Stimulated activated CD4-positive, alpha-beta T cell treated with anti-CD3 and anti-CD28 coated beads, Interleukin-2, amount 100 ng/mL, for 4 hours (primary cell): ENCODE measurements around the gene IP6K2.
A peak's percentile ranks its signal among the peaks of the same experiment; 100 is the strongest.
"Not testable (repeated sequence)": the region's sequence is repeated elsewhere in the genome, so short reads cannot be mapped to it uniquely, and the experiment has no call there.

Source experiments
- DNase-seq: peaks from one replicate; pipeline ENCODE4 v3.0.0-alpha.2; 2020; ENCODE audit warnings: low read depth

Gene IP6K2, protein sequence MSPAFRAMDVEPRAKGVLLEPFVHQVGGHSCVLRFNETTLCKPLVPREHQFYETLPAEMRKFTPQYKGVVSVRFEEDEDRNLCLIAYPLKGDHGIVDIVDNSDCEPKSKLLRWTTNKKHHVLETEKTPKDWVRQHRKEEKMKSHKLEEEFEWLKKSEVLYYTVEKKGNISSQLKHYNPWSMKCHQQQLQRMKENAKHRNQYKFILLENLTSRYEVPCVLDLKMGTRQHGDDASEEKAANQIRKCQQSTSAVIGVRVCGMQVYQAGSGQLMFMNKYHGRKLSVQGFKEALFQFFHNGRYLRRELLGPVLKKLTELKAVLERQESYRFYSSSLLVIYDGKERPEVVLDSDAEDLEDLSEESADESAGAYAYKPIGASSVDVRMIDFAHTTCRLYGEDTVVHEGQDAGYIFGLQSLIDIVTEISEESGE

DNA sequence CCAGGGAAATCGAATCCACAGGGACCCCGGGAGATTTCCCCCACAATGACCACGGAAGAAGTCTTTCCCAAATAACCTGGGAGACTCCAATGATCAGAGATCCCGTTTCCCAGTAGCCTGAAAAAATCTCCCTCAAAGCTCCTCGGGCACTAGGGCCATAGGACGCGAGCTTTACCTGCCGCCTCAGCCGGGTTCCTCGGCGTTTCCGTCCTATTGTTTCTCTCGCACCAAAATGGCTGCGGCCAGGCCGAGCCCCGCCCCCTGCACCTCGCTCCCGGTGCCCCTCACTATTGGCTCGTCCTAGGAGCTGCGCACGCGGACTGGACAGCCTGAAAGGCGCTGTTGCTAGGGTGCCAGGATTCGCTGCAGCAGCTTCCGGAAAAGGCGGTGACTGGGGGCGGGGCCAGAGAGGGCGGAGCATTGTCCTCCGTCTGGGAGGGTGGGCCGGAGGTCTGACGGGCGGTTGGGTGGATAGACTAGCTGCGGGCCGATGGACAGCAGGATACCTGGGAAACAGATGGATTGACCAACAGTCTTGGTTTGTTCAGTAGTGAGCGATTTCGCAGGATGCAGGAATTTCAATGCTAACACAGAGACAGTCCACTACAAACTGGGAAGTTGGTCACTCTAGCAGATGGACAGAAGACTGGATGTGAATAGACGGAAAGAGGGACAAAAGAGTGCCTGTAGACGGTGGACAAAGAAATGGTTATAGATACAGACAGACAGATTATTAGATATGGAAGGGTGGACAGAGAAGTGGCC, at the start of gene IP6K2:
TSS of gene IP6K2 (minus strand) at position 240 of the 765 bp plus-strand sequence. CDS start 21,930 bp downstream, outside the sequence.
- DNase-seq = peak; percentile 97

DNA sequence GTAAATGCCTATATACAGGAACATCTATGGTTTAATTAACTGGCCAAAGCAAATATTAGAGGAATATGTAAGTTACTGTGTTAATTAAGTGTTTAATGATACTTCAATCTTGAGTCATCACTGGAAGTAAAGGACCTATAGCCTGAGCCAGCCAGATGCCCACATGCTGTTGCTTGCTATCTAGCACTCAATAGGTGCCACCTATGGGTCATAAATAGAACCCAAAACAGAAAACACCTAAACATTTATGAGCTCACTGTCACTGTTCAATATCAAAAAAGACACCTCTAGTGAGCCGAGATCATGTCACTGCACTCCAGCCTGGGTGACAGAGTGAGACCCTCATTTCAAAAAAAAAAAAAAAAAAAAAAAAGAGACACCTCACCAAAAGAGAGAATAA, 48.4 kb upstream of the IP6K2 start:
- no peak for DNase-seq

DNA sequence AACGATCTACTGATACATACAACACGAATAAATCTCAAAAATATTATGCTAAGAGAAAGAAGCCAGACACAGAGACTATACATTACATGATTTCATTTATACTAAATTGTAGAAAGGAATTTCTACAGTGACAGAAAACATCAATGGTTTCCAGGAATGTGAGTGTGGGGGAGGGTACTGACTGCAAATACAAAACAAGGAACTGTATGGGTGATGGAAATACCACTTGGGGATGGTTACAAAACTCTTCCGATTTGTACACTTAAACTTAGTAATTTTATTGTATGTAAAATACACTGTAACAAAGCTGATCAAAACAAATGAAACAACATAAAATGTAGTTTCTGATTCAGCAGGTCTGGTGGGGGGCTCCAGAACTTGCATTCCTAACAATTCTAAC, 45.8 kb upstream of the IP6K2 start:
- no peak for DNase-seq

DNA sequence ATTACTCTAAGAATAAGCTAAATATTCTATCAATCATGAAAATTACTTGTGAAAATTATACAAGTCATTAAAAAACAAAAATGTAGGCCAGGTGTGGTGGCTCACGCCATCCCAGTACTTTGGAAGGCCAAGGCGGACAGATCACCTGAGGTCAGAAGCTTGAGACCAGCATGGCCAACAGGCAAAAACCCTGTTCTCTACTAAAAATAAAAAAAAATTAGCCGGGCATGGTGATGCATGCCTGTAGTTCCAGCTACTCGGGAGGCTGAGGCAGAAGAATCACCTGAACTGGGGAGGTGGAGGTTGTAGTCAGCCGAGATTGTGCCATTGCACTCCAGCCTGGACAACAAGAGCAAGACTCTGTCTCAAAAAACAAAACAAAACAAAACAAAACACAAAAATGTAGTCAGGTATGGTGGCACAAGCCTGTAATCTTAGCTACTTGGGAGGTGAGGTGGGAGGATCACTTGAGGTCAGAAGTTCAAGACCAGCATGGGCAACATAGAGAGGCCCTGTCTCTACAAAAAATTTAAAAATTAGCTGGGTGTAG, 43.0 kb upstream of the IP6K2 start:
- DNase-seq = not testable (repeated sequence)

DNA sequence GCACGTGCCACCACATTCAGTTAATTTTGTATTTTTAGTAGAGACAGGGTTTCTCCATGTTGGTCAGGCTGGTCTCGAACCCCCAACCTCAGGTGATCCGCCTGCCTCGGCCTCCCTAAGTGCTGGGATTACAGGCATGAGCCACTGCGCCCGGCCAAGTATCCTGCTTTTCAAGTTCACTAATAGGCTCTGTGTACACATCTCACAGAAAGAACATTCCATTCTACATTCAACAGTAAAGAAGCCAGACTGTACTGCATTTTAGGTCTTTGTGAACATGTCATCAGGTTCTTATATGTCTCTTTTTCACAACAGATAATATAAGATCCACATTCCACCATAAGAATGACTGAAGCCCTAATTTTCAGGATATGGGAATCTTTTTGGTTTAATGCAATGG, 42.5 kb upstream of the IP6K2 start:
- DNase-seq = not testable (repeated sequence)

DNA sequence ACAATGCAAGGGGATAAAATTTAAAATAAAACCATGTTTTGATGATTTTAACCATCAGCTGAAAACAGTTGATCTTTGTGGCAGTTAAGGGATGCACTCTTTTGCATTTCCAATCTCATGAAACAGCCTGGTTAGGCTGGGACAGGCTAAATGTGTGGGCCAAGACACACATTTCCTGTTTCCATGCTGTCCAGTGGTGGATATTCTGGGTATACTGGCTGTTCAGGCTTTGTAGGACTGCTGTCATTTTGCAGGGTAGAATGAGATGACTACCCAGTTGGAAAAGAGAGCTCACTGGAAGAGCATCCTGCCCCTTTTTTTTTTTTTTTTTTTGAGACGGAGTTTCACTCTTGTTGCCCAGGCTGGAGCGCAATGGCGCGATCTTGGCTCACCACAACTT, 42.0 kb upstream of the IP6K2 start:
- no peak for DNase-seq

DNA sequence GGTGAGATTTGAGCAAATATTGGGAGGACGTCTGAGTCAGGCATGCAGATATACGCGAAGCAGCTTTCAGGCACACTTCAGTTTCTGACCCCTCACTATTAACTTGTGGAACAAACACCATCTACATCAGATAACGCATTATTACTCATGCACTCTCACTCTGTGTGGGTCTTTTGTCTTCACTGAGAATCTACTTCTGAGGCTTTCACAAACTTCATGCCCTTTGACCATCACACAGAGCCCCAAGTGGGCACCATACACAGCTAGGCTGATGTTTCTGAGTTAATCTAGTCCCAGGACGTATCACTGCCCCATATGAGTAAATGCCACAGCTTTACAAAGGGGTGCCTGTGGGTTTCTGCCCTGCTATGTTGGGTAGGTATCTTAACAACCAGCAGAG, 39.6 kb upstream of the IP6K2 start:
- DNase-seq = no peak

DNA sequence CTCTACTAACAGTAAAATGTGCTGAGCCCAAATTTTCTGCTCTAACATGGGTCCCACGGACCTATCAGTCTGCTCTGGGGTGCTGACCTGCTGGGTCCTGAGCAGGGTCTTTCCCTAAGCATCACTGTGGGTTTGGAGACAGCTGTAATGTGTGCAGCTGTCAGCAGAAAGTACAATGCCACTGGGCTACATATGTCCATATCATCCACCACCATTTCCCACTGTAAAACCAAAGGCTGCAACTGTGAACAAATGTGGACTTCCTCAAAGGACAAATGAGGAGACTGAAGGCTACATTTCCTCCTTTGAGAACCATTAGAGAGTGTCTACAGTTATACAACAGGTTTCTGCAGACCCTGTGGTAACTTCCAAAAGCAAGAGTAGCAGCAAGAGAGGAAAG, 33.8 kb upstream of the IP6K2 start:
- no peak for DNase-seq

DNA sequence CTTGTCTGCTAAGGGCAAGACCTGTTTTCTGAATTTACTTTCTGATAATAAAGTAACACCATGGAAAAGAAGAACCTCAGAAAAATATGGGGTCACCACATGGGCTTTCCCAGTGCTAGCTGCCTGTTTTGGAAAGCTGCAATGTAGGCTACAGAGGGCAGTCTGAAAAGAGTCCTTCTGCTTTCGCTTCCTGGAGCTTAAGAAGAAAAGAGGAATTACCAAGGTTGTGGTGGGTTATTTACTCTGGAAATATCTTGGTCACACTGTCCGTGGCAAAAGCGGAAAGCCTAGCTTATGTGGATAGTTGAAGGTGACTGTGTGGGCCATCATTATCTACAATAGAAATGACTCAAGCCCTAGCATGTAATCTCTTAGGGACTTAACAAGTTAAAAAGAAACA, 31.7 kb upstream of the IP6K2 start:
- no peak for DNase-seq

DNA sequence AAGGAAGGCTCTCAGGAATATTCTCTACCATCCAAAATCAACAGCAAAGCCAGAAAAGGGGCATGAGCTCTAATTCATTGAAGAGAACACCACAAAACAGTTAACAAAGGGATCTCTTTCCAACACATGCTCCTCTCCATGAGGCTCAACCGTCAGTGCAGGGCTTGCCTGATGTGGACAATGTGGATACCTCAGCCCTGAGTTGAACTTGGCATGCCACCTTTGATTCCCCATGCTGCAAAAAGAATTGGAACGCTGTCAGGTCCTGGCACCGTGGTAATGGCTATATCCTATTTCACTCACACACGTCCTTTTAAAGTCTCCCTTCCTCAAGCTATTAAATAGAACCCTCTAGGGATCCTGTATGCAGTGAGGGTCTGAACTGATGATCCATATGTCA, 30.7 kb upstream of the IP6K2 start:
- no peak for DNase-seq

DNA sequence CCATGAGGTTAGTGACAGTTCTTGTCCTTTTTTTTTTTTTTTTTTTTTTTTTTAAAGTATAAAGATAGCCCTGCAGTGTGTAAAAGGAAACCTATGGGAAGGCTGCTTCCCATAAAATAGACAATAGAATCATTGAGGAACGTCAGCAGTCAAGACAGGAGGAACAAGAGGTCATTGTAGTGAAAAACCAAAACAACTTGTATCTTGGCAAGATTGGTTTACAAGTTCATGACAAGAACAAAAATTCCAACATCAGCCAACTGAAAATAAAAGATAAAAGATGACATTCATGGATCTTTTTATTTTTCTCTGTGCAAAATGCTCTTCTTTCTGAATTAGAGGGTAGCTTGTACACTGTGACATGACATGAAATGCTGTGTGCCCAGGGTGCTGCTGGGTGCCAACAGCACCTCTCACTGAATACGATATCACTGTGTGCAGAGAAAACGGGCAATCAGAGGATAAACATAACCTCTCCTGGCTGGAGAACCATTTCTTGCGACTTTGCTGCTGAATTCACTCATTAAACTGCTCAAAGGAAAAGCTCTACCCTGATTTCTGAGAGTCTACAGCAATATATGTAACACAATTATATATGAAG, 30.1 kb upstream of the IP6K2 start:
- DNase-seq = no peak

DNA sequence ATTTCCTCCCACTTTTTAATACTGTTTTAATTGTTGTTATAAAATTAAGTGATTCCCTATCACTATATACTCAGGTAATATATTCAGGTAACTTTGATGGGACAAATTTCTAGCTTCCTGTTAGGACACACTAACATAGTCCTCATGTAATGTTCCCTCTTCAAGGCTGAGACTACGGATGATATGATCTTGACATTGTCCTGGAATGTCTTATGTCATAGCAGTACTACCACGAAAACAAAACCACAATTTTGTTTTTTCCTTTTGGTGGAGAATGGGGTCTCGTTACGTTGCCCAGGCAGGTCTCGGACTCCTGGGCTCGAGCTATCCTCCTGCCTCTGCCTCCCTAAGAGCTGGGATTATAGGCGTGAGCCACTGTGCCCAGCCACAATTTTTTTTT, 26.8 kb upstream of the IP6K2 start:
- no peak for DNase-seq

DNA sequence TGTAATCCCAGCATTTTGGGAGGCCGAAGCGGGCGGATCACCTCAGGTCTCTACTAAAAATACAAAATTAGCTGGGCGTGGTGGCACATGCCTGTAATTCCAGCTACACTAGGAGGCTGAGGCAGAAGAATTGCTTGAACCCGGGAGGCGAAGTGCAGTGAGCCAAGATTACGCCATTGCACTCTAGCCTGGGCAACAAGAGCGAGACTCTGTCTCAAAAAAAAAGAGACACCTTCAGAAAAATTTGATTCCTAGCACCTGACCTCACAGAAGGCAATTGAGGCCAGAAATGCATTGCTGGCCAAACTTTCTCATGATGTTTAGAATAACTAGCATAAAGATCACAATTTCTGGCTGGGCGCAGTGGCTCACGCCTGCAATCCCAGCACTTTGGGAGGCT, 24.2 kb upstream of the IP6K2 start:
- DNase-seq = not testable (repeated sequence)

DNA sequence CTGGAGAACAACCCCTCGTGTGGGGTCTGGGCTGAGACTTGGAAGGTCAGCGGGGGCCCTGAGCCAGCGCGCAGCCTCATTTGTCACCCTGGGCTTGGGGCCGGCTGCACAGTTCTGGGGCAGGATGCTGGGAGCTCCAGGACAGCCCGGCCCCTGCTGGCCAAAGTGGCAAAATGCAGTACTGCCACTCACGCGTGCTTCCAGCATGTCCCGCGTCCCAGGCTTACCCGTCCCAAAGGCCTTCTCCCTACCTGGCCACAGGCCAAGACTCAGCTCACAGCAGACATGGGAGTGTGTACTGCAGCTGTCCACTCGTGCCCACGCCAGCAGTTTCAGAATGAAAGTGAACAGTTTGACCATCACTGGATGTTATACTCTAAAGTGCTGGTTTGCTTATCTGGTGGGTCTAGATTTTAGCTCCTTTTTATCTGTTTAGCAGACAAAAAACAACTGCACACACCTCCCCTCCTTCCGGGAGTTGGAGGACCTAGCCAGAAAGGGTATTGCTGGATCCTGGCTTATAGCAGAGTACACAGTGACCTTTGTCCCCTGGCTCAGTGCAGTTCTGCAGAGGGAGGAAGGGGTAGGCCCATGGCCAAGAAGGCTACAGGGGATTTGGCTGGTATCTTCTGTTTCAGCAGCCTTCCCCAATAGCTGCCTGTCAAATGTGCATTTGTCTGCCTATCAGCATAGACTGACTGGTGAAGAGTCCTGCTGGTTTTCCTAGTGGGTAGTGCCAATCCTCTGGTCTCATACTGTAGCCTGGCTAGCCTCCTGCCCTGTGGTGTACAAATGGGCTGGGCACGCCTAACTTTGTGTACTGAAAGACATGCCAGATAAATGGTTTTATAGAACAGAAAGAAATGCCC, 23.2 kb upstream of the IP6K2 start:
- DNase-seq = peak; percentile 19

DNA sequence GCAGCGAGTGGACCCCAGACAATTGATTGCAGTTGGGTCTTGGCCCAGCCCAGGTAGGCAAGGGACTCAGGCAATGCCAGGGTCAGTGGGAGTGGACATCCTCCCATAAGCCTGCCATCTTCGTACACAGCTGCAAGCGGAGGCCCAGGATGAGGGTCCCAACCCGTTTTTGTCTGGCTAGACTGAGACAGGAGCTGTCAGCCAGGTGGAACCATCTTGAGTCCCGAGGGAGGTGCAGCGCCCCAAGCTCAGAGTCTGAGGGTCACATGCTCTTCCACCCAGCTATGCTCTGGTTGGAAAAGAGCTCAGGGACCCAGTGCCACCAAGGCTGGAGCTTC, 22.6 kb upstream of the IP6K2 start:
- no peak for DNase-seq

DNA sequence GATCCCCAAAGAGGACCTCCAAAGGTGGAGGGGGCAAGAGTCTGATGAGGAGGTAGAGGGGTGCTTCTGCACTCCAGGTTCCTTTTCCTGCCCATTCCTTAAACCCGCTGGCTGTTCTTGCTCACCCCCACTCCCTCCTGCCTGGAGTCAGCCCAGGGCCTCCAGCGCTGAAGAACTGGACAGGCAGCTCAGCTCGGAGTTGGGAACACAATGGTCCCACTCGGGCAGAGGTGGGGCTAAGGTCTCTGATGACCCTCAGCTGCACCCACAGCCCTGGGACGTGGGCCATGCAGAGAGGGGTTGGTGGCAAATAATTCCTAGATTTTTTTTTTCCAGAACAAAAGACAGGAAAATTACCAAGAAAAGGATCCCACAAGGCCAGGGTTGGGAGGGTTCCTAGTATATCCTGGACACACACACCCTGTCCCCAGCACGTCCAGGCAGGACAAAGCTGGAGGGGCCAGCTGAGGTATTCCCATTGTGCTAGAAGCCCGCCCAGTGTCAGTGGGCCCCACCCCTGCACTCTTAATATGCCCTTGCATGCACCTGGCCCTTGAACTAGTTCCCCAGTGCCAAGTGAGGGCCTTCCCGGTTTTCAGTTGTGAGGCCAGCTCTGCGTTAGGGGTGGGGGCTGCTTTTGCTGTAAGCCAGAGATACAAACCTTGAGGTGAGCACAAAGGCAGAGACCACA, 22.1 kb upstream of the IP6K2 start:
- DNase-seq = no peak

DNA sequence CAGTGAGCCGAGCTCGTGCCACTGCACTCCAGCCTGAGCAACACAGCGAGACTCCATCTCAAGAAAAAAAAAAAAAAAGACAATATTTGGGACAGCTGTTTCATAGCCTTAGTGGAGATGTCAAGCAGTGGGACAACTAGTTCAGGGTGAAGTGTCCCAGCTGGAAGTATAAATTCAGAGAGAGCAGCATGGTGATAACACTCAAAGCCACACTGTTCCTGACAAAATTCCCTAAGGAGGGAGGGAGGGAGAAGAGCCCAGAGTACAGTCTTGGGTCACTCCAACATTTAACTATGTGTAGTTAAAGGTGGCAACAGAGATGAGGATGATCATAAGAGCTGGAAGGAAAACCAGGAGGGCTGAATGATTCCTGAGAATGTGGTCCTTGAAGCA, 21.1 kb upstream of the IP6K2 start:
- DNase-seq = no peak

DNA sequence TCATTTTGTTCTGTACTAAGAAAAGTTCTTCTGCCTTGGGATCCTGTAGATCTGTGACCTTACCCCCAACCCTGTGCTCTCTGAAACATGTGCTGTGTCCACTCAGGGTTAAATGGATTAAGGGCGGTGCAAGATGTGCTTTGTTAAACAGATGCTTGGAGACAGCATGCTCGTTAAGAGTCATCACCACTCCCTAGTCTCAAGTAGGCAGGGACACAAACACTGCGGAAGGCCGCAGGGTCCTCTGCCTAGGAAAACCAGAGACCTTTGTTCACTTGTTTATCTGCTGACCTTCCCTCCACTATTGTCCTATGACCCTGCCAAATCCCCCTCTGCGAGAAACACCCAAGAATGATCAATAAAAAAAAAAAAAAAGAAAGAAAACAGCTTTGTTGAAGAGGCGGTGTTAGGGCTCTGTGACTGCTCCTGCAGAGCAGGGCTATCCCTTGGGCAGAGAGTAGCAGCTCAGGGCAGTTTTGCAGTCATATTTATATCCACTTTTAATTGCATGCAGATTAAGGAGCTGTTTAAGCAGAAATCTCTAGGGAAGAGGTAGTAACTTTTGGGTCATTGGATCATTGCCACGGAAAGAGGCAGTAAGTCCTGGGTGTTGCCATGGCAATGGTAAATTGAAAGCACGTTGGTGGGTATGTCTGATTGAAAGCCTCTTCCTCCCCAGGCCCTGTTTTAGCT, 18.2 kb upstream of the IP6K2 start:
- DNase-seq = not testable (repeated sequence)

DNA sequence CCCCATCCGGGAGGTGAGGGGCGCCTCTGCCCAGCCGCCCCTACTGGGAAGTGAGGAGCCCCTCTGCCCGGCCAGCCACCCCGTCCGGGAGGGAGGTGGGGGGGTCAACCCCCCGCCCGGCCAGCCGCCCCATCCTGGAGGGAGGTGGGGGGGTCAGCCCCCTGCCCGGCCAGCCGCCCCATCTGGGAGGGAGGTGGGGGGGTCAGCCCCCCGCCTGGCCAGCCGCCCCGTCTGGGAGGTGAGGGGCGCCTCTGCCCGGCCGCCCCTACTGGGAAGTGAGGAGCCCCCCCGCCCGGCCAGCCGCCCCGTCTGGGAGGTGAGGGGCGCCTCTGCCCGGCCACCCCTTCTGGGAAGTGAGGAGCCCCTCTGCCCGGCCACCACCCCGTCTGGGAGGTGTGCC, 17.5 kb upstream of the IP6K2 start:
- not testable (repeated sequence) for DNase-seq

DNA sequence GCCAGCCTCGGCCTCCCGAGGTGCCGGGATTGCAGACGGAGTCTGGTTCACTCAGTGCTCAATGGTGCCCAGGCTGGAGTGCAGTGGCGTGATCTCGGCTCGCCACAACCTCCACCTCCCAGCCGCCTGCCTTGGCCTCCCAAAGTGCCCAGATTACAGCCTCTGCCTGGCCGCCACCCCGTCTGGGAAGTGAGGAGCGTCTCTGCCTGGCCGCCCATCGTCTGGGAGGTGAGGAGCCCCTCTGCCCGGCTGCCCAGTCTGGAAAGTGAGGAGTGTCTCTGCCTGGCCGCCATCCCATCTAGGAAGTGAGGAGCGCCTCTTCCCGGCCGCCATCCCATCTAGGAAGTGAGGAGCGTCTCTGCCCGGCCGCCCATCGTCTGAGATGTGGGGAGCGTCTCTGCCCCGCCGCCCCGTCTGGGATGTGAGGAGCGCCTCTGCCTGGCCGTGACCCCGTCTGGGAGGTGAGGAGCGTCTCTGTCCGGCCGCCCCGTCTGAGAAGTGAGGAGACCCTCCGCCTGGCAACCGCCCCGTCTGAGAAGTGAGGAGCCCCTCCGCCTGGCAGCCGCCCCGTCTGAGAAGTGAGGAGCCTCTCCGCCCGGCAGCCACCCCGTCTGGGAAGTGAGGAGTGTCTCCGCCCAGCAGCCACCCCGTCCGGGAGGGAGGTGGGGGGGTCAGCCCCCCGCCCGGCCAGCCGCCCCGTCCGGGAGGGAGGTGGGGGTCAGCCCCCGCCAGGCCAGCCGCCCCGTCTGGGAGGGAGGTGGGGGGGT, 16.9 kb upstream of the IP6K2 start:
- not testable (repeated sequence) for DNase-seq
